OCI-LY1 (cell line): ENCODE data around the gene LIMS2.

Experiments
- H2AFZ ChIP-seq: fragments of 200-600 bp; sonication (generic), shearing (Covaris generic); 2 replicates; pipeline ENCODE4 v1.6.0; 2014; ENCODE audit warnings: antibody characterized with exemption, mild to moderate bottlenecking, low read length
- H3F3A ChIP-seq: fragments of 200-600 bp; sonication (generic), shearing (Covaris generic); 2 replicates; pipeline ENCODE4 v1.6.0; 2014; ENCODE audit warnings: mild to moderate bottlenecking, antibody characterized with exemption, low read length, moderate library complexity; ENCODE audit not compliant: insufficient read depth
- H3K27ac ChIP-seq: fragments of 200-600 bp; sonication (generic); 2 replicates; pipeline ENCODE4 v1.5.1; 2014; ENCODE audit warnings: low read length, mixed run types, mild to moderate bottlenecking, low read depth; ENCODE audit not compliant: poor library complexity, severe bottlenecking
- H3K27me3 ChIP-seq: fragments of 200-600 bp; sonication (generic); 2 replicates; pipeline ENCODE4 v1.6.0; 2014; ENCODE audit warnings: antibody characterized with exemption, mild to moderate bottlenecking, low read length, moderate library complexity; ENCODE audit not compliant: insufficient read depth
- H3K36me3 ChIP-seq: fragments of 200-600 bp; sonication (generic); 2 replicates; pipeline ENCODE4 v1.6.1; 2014; ENCODE audit warnings: mild to moderate bottlenecking, antibody characterized with exemption, low read length, moderate library complexity, mixed read lengths; ENCODE audit not compliant: insufficient read depth
- H3K4me1 ChIP-seq: fragments of 200-600 bp; sonication (generic); 2 replicates; pipeline ENCODE4 v1.5.1; 2014; ENCODE audit warnings: mild to moderate bottlenecking, low read length, moderate library complexity; ENCODE audit not compliant: insufficient read depth, severe bottlenecking
- H3K4me2 ChIP-seq: fragments of 200-600 bp; sonication (generic), shearing (Covaris generic); 2 replicates; pipeline ENCODE4 v1.6.1; 2014; ENCODE audit warnings: low read length
- H3K4me3 ChIP-seq: fragments of 200-600 bp; sonication (generic); 2 replicates; pipeline ENCODE4 v1.5.1; 2014; ENCODE audit warnings: low read length, low read depth, mild to moderate bottlenecking, mixed read lengths; ENCODE audit not compliant: poor library complexity, severe bottlenecking
- H3K79me2 ChIP-seq: fragments of 200-600 bp; shearing (Covaris generic); 2 replicates; pipeline ENCODE4 v1.6.1; 2016; ENCODE audit warnings: mixed run types, low read length, mixed read lengths; ENCODE audit not compliant: insufficient read depth
- H3K9ac ChIP-seq: fragments of 200-600 bp; sonication (generic), shearing (Covaris generic); 2 replicates; pipeline ENCODE4 v1.6.1; 2014; ENCODE audit warnings: mild to moderate bottlenecking, low read length, mixed read lengths
- H3K9me2 ChIP-seq: fragments of 200-600 bp; sonication (generic), shearing (Covaris generic); 2 replicates; pipeline ENCODE4 v1.6.1; 2014; ENCODE audit warnings: low read depth, mild to moderate bottlenecking, low read length, mixed read lengths
- H3K9me3 ChIP-seq: fragments of 200-600 bp; shearing (Covaris generic); 2 replicates; pipeline ENCODE4 v1.6.1; 2014; ENCODE audit warnings: low read length, mixed read lengths
- H4K20me1 ChIP-seq: fragments of 200-600 bp; sonication (generic), shearing (Covaris generic); 2 replicates; pipeline ENCODE4 v1.6.0; 2016; ENCODE audit warnings: mild to moderate bottlenecking, low read length; ENCODE audit not compliant: insufficient read depth
- CTCF ChIP-seq: fragments of 200-600 bp; sonication (generic), shearing (Covaris generic); IDR thresholded peaks from 2 replicates; pipeline ENCODE4 v1.5.1; 2017; ENCODE audit warnings: mild to moderate bottlenecking, antibody characterized with exemption, low read length, moderate library complexity, mixed read lengths
- EZH2 ChIP-seq: fragments of 200-600 bp; sonication (generic), shearing (Covaris generic); IDR thresholded peaks from 2 replicates; pipeline ENCODE4 v1.8.0; 2017; ENCODE audit warnings: borderline replicate concordance, mixed run types, mild to moderate bottlenecking, antibody characterized with exemption, low read length, moderate library complexity, mixed read lengths

LIMS2 gene

GRCh38 chr2:127709336-127709735 lies 34.0 kb upstream of the LIMS2 start:
- H3K9me2 ChIP-seq: no peaks in the 10 kb centered on the region
- no peaks in the 10 kb centered on the region for H4K20me1 ChIP-seq
- H3K4me3 ChIP-seq: no peak overlapping the region
- no peaks in the 10 kb centered on the region for H3K27me3 ChIP-seq
- no peak for TF ChIP-seq EZH2
- no peak for TF ChIP-seq CTCF
- no peak overlapping the region for H3K27ac ChIP-seq
- H3K9me3 ChIP-seq: no peaks in the 10 kb centered on the region
- no peaks in the 10 kb centered on the region for H3K79me2 ChIP-seq
- H3F3A ChIP-seq: no peaks in the 10 kb centered on the region
- H3K36me3 ChIP-seq: peaks cover 78% of the 10 kb centered on the region
- H3K9ac ChIP-seq: no peak overlapping the region
- H3K4me1 ChIP-seq: no peaks in the 10 kb centered on the region
- no peak overlapping the region for H2AFZ ChIP-seq
- no peak overlapping the region for H3K4me2 ChIP-seq

- H3K4me2 ChIP-seq: no peak overlapping the region
- no peak overlapping the region for H3K4me3 ChIP-seq
- no peak overlapping the region for H3K27ac ChIP-seq
- no peaks in the 10 kb centered on the region for H3K79me2 ChIP-seq
- peaks cover 78% of the 10 kb centered on the region for H3K36me3 ChIP-seq
- H3K9me2 ChIP-seq: no peaks in the 10 kb centered on the region
- peaks cover 7% of the 10 kb centered on the region for H3K4me1 ChIP-seq
- H3K27me3 ChIP-seq: no peaks in the 10 kb centered on the region
- no peak for TF ChIP-seq CTCF
- TF ChIP-seq EZH2: no peak
- H2AFZ ChIP-seq: no peak overlapping the region
- H3K9ac ChIP-seq: no peak overlapping the region
- no peaks in the 10 kb centered on the region for H4K20me1 ChIP-seq
- no peaks in the 10 kb centered on the region for H3K9me3 ChIP-seq
- H3F3A ChIP-seq: no peaks in the 10 kb centered on the region
Measured at GRCh38 chr2:127707890-127708648, 32.7 kb upstream of the LIMS2 start.

- Histone ChIP-seq H4K20me1 (no peaks in the 10 kb centered on the region), H3K27ac (no peak overlapping the region), H3K9me3 (no peaks in the 10 kb centered on the region), H3K4me1 (peaks cover 18% of the 10 kb centered on the region), H3K9ac (no peak overlapping the region), H2AFZ (no peak overlapping the region), H3K27me3 (no peaks in the 10 kb centered on the region), H3K79me2 (no peaks in the 10 kb centered on the region), H3K4me2 (no peak overlapping the region), H3K4me3 (no peak overlapping the region), H3F3A (no peaks in the 10 kb centered on the region), H3K9me2 (no peaks in the 10 kb centered on the region), H3K36me3 (peaks cover 78% of the 10 kb centered on the region)
- TF ChIP-seq EZH2 (no peak), CTCF (no peak)
Measured at GRCh38 chr2:127706215-127706990, 31.1 kb upstream of the LIMS2 start.
